Endothelial cell of umbilical vein (primary cell): ENCODE measurements around the gene MIA3. TPM values are rescaled to one million over a fixed set of nuclear protein-coding genes. Genes with fewer than 3 reads are reported as not detected.

Experiments used
- Bru-seq: library from RNA; stranded (reverse); fragments of 400-500 nt; gene quantifications from one replicate; lab custom pipeline; 2021; lab: Mats Ljungman, UMichigan
- BruChase-seq, 2 experiments: library from RNA; stranded (reverse); fragments of 400-500 nt; gene quantifications; one replicate each; lab custom pipeline; 2021; lab: Mats Ljungman, UMichigan
- BruUV-seq: library from RNA; stranded (reverse); fragments of 400-500 nt; replicated peaks from 2 replicates; lab custom pipeline; 2021; lab: Mats Ljungman, UMichigan
- CTCF ChIA-PET: fragments of 300-600, 350-600 bp; sonication (Branson Sonifier 250); formaldehyde crosslinking; loops from one replicate; lab custom pipeline; 2021; ENCODE audit warnings: antibody characterized with exemption, inconsistent platforms; lab: Charles Lee
- POLR2A ChIA-PET: fragments of 300-600, 350-600 bp; sonication (Branson Sonifier 250); formaldehyde crosslinking; loops from one replicate; lab custom pipeline; 2021; ENCODE audit warnings: antibody characterized with exemption, inconsistent platforms; lab: Charles Lee
- DNase-seq: peaks from one replicate; pipeline ENCODE4 v3.0.0-alpha.2; 2011; ENCODE audit warnings: low read depth, low spot score
- FAIRE-seq: peaks from 2 replicates; lab custom pipeline; 2011; peaks lifted over from hg19 to GRCh38; lab: Jason Lieb, UNC
- H2AFZ ChIP-seq: 2 replicates; pipeline ENCODE4 v1.6.0; 2012; ENCODE audit warnings: low read depth, low read length, control low read depth, inconsistent platforms
- H3K27ac ChIP-seq: 2 replicates; pipeline ENCODE4 v1.5.1; 2011; ENCODE audit warnings: low read depth, mild to moderate bottlenecking, control low read depth, low read length, moderate library complexity; ENCODE audit not compliant: insufficient read depth
- H3K27me3 ChIP-seq, 2 experiments: 2 replicates each; pipeline versions ENCODE4 v1.6.0 to v1.6.1; 2011; ENCODE audit warnings: low read length in 2 of 2, mixed read lengths in 1 of 2; ENCODE audit not compliant: control insufficient read depth in 2 of 2, insufficient read depth in 2 of 2
- H3K36me3 ChIP-seq, 2 experiments: 2 replicates in 1 of 2; 3 replicates in 1 of 2; pipeline ENCODE4 v1.5.1; 2011; ENCODE audit warnings: low read length in 2 of 2, mild to moderate bottlenecking in 1 of 2, moderate library complexity in 1 of 2; ENCODE audit not compliant: control insufficient read depth in 2 of 2, insufficient read depth in 2 of 2; ENCODE audit errors: extremely low read depth in 1 of 2
- H3K4me1 ChIP-seq: 3 replicates; pipeline ENCODE4 v1.5.1; 2011; ENCODE audit warnings: mild to moderate bottlenecking, low read length; ENCODE audit not compliant: control insufficient read depth, insufficient read depth; ENCODE audit errors: extremely low read depth
- H3K4me2 ChIP-seq: 2 replicates; pipeline ENCODE4 v1.6.1; 2011; ENCODE audit warnings: low read length, control low read depth, mixed read lengths; ENCODE audit not compliant: insufficient read depth
- H3K4me3 ChIP-seq, 3 experiments: fragments of 200-600 bp in 1 of 3; sonication (generic), shearing (Covaris generic) in 1 of 3; replicated peaks in 1 of 3; 2 replicates each; pipeline ENCODE4 v1.5.1; 2011 to 2016; ENCODE audit warnings: control low read depth in 3 of 3, low read length in 3 of 3, mild to moderate bottlenecking in 2 of 3, inconsistent platforms in 1 of 3, low read depth in 1 of 3, moderate library complexity in 1 of 3; ENCODE audit not compliant: insufficient read depth in 1 of 3
- H3K79me2 ChIP-seq: 2 replicates; pipeline ENCODE4 v1.6.0; 2012; ENCODE audit warnings: low read length, inconsistent platforms; ENCODE audit not compliant: control insufficient read depth, insufficient read depth
- H3K9ac ChIP-seq: replicated peaks from 2 replicates; pipeline ENCODE3; 2011; ENCODE audit warnings: low read length, control low read depth; ENCODE audit not compliant: insufficient read depth; ENCODE audit errors: extremely low read depth
- H3K9me1 ChIP-seq: replicated peaks from 3 replicates; pipeline ENCODE4 v1.6.0; 2011; ENCODE audit warnings: mild to moderate bottlenecking, low read length; ENCODE audit not compliant: control insufficient read depth, insufficient read depth; ENCODE audit errors: extremely low read depth
- H3K9me3 ChIP-seq: replicated peaks from 2 replicates; pipeline ENCODE4 v1.5.1; 2012; ENCODE audit warnings: low read length, inconsistent platforms; ENCODE audit not compliant: control insufficient read depth, insufficient read depth
- H4K20me1 ChIP-seq: replicated peaks from 2 replicates; pipeline ENCODE3; 2011; ENCODE audit warnings: mild to moderate bottlenecking, low read length; ENCODE audit not compliant: control insufficient read depth, insufficient read depth; ENCODE audit errors: extremely low read depth
- GATA2 ChIP-seq: IDR thresholded peaks from 2 replicates; pipeline ENCODE4 v1.7.0; 2011; ENCODE audit warnings: low read depth, mild to moderate bottlenecking, moderate library complexity, mixed read lengths, low read length; ENCODE audit not compliant: insufficient read length, insufficient read depth
- JUN ChIP-seq: IDR thresholded peaks from 2 replicates; pipeline ENCODE4 v1.6.1; 2011; ENCODE audit warnings: borderline replicate concordance, low read depth; ENCODE audit not compliant: insufficient read length, insufficient read depth
- MAX ChIP-seq: IDR thresholded peaks from 2 replicates; pipeline ENCODE4 v1.6.1; 2011; ENCODE audit not compliant: insufficient read depth, insufficient read length
- MYC ChIP-seq: IDR thresholded peaks from one replicate; pipeline ENCODE4 v1.6.1; 2011; ENCODE audit warnings: mild to moderate bottlenecking, low read depth, low read length
- POLR2A ChIP-seq: IDR thresholded peaks from 2 replicates; pipeline ENCODE4 v1.6.1; 2012; ENCODE audit warnings: low read depth, mild to moderate bottlenecking, control low read depth, low read length
- POLR2AphosphoS5 ChIP-seq: IDR thresholded peaks from 2 replicates; pipeline ENCODE4 v1.6.1; 2012; ENCODE audit warnings: low read depth, mild to moderate bottlenecking, control low read depth, low read length, moderate library complexity; ENCODE audit not compliant: insufficient read depth
- dilution Hi-C: fragments of 300-500 bp; cut with MboI; formaldehyde crosslinking; loops from one replicate; pipeline ENCODE4 v1.15.0; 2019; ENCODE audit warnings: low sequenced_read_pairs; ENCODE audit not compliant: extremely low pct_ligation_motif_present
- intact Hi-C: fragments of 100-400 bp; cut with micrococcal nuclease; formaldehyde crosslinking; loops from one replicate; pipeline ENCODE4 v1.10.0; 2022
- long read RNA-seq: library from polyadenylated mRNA; stranded (forward); transcript quantifications from one replicate; pipeline ENCODE4 v2.0.0, GENCODE V29; 2021
- polyA minus RNA-seq, 3 experiments: library from RNA; depleted of rRNA, polyadenylated mRNA; stranded (reverse); fragments of >200 nt; gene quantifications; 1 replicate in 1 of 3; 2 replicates in 2 of 3; pipeline ENCODE4 v1.2.3, GENCODE V29; 2011
- polyA plus RNA-seq, 4 experiments: library from polyadenylated mRNA; depleted of rRNA in 3 of 4; stranded (reverse) in 3 of 4; unstranded in 1 of 4; fragments of >200 nt; gene quantifications; 2 replicates each; pipeline versions ENCODE4 v1.2.1 to v1.2.3, GENCODE V29; 2011 to 2012; ENCODE audit warnings: missing spikeins in 1 of 4
- total RNA-seq: library from RNA; stranded (reverse); gene quantifications from 2 replicates; pipeline ENCODE4 v1.2.3, GENCODE V29; 2021

MIA3 gene, protein sequence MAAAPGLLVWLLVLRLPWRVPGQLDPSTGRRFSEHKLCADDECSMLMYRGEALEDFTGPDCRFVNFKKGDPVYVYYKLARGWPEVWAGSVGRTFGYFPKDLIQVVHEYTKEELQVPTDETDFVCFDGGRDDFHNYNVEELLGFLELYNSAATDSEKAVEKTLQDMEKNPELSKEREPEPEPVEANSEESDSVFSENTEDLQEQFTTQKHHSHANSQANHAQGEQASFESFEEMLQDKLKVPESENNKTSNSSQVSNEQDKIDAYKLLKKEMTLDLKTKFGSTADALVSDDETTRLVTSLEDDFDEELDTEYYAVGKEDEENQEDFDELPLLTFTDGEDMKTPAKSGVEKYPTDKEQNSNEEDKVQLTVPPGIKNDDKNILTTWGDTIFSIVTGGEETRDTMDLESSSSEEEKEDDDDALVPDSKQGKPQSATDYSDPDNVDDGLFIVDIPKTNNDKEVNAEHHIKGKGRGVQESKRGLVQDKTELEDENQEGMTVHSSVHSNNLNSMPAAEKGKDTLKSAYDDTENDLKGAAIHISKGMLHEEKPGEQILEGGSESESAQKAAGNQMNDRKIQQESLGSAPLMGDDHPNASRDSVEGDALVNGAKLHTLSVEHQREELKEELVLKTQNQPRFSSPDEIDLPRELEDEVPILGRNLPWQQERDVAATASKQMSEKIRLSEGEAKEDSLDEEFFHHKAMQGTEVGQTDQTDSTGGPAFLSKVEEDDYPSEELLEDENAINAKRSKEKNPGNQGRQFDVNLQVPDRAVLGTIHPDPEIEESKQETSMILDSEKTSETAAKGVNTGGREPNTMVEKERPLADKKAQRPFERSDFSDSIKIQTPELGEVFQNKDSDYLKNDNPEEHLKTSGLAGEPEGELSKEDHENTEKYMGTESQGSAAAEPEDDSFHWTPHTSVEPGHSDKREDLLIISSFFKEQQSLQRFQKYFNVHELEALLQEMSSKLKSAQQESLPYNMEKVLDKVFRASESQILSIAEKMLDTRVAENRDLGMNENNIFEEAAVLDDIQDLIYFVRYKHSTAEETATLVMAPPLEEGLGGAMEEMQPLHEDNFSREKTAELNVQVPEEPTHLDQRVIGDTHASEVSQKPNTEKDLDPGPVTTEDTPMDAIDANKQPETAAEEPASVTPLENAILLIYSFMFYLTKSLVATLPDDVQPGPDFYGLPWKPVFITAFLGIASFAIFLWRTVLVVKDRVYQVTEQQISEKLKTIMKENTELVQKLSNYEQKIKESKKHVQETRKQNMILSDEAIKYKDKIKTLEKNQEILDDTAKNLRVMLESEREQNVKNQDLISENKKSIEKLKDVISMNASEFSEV (N-terminal part only)
- total RNA-seq (61.3 and 63.7 TPM in 2 replicates), polyA plus RNA-seq (108 and 112 TPM in 2 replicates), polyA minus RNA-seq (75.0 and 86.2 TPM in 2 replicates), Bru-seq, nascent RNA (percentile 77 among the genes with signal in this experiment), BruChase-seq, experiment 1, labeled RNA remaining after a 6-hour chase (percentile 87 among the genes with signal in this experiment), BruChase-seq, experiment 2, labeled RNA remaining after a 2-hour chase (percentile 80 among the genes with signal in this experiment)
- 39.8 and 52.0 TPM in 2 replicates for polyA plus RNA-seq (2011; cell fraction: cytosol; rRNA removed)
- 152 and 170 TPM in 2 replicates for polyA plus RNA-seq (2011; cell fraction: nucleus; rRNA removed)
- polyA plus RNA-seq (2012) = 30.0 and 36.6 TPM in 2 replicates
- polyA minus RNA-seq (2011; cell fraction: cytosol; rRNA and poly(A)+ RNA removed) = 14.7 TPM
- polyA minus RNA-seq (2011; cell fraction: nucleus; rRNA and poly(A)+ RNA removed) = 51.0 and 60.1 TPM in 2 replicates
- long read RNA-seq, full-length matches to known transcripts = 29 of 53 reads
- long read RNA-seq, partial matches to known transcripts = 11 of 53 reads
- long read RNA-seq, other reads (novel, unspliced or antisense) = 13 of 53 reads

- Histone ChIP-seq H3K4me3 (peak within 1 kb of the TSS; percentile 19 to 94 (median 45)), H3K27ac (peak within 1 kb of the TSS; percentile 38), H3K9ac (peak within 1 kb of the TSS; percentile 63), H4K20me1 (no peaks in the 10 kb centered on the region), H3K79me2 (peaks cover 4% of the 10 kb centered on the region), H3K36me3 (peaks cover 0 to 2% of the 10 kb centered on the region in 2 experiments), H3K4me1 (peaks cover 7% of the 10 kb centered on the region), H3K9me3 (no peaks in the 10 kb centered on the region), H3K4me2 (peak within 1 kb of the TSS; percentile 76), H3K27me3 (peaks cover 6 to 21% of the 10 kb centered on the region in 2 experiments), H2AFZ (peak within 1 kb of the TSS; percentile 98), H3K9me1 (no peaks in the 10 kb centered on the region)
- dilution Hi-C loops (no loop called here), intact Hi-C loops (loop anchor here (1.0 to 5.0 kb wide), 3 partner anchors 17 to 36 kb away; no protein-coding TSS in a partner anchor)
- TF ChIP-seq MYC = no peak
- peak; percentile 63 for TF ChIP-seq POLR2A
- TF ChIP-seq MAX = no peak
- no peak for TF ChIP-seq JUN
- TF ChIP-seq POLR2AphosphoS5 = peak; percentile 46
- TF ChIP-seq GATA2 = no peak
- ChIA-PET CTCF (interaction anchor here (2.4 to 4.6 kb wide), 2 partner anchors 16 to 153 kb away, joined by 12 to 34 read pairs; no protein-coding TSS in a partner anchor), POLR2A (interaction anchor here (0.6 kb wide), 1 partner anchor 15 kb away, joined by 3 read pairs; no protein-coding TSS in a partner anchor)
- BruUV-seq = no TSS peak
- DNase-seq = peak; percentile 22
- no peak for FAIRE-seq
These were observed at the start of gene MIA3 for GRCh38 chr1:222618001-222618879. TSS of gene MIA3 (plus strand) at chr1:222618097. CDS start at chr1:222618111, 14 bp downstream.
